ENCODE measurements around the gene UBP1.
"Not testable (repeated sequence)": the region's sequence is repeated elsewhere in the genome, so short reads cannot be mapped to it uniquely, and the experiment has no call there.

The UBP1 gene, protein sequence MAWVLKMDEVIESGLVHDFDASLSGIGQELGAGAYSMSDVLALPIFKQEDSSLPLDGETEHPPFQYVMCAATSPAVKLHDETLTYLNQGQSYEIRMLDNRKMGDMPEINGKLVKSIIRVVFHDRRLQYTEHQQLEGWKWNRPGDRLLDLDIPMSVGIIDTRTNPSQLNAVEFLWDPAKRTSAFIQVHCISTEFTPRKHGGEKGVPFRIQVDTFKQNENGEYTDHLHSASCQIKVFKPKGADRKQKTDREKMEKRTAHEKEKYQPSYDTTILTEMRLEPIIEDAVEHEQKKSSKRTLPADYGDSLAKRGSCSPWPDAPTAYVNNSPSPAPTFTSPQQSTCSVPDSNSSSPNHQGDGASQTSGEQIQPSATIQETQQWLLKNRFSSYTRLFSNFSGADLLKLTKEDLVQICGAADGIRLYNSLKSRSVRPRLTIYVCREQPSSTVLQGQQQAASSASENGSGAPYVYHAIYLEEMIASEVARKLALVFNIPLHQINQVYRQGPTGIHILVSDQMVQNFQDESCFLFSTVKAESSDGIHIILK

DNA sequence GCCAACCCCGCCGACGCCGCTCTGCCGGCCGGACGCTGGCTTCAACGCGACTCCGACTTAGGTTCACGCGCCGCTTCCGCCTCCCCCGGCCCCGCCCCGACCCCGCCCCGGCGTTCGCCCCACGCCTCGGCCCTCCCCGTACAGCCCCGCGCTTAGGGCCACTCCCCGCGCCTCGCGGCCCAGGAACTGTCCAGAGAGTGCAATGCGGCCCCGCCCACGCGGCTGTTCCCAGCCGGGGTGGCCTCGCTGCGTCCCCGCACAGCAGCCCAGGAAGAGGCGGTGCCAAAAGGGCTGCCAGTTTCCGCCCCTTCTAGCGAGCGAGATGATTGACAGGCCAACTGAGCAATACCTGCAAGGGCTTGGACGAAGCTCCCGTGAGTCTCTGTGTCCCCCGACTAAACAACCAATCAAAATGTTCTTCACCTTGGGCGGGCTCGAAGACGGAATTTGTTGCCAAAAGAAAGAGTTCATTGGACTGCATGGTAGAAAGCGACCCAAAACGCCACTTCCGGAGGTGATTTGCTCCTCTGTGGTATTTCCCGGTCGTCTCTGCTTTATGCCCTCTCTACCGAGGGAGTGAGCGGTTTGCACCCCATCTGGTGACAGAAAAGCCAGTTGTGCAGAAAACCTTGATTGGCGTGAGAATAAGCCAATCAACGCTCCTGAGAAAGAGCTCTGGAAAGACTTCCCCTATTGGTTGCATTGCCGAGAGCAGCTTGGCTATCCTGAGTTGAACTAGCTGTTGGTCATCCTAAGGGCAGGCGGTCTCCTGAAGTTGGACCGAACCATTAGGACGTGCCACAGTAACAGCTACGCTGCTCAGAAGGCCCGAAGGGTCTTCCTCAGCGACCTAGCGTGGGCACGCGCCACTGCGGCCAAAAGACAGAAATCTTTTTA, at the start of gene UBP1:
Gene UBP1 (minus strand): TSS at position 78 of the 897 bp plus-strand sequence. CDS start 557 bp downstream, outside the sequence.
- Mint-ChIP-seq H3K9me3 (no peaks in the 10 kb centered on the region), H3K27ac (peak within 1 kb of the TSS; percentile 100), H3K27me3 (ENCODE audit: low read depth) (no peaks in the 10 kb centered on the region), H3K4me1 (ENCODE audit: low read depth) (peaks cover 43% of the 10 kb centered on the region), H3K4me3 (peak within 1 kb of the TSS; percentile 100), H3K36me3 (ENCODE audit: low read depth) (peaks cover 2% of the 10 kb centered on the region)

DNA sequence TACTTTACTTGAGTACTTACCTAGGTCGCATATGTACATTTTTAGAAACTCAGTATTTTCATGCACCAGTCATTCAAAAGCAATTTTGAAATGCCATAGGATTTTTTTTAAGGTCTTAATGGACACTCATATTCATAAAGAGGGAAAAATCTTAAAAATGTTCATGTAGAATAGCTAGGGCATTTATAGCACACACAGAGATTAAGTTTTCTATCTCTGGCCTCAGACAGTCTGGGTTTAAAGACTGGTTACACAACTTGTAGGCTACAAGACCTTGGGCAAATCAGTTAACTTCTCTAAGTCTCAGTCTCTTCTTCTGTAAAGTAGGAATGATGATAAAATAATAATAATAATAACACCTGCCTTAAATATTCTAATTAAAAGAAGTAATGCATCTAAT, 48.5 kb upstream of the UBP1 start:
- no peak overlapping the region for H3K4me3 Mint-ChIP-seq
- H3K36me3 Mint-ChIP-seq (ENCODE audit: low read depth), result no peaks in the 10 kb centered on the region
- H3K9me3 Mint-ChIP-seq, result no peaks in the 10 kb centered on the region
- no peak overlapping the region for H3K27ac Mint-ChIP-seq
- H3K27me3 Mint-ChIP-seq (ENCODE audit: low read depth), result no peaks in the 10 kb centered on the region
- no peaks in the 10 kb centered on the region for H3K4me1 Mint-ChIP-seq (ENCODE audit: low read depth)

DNA sequence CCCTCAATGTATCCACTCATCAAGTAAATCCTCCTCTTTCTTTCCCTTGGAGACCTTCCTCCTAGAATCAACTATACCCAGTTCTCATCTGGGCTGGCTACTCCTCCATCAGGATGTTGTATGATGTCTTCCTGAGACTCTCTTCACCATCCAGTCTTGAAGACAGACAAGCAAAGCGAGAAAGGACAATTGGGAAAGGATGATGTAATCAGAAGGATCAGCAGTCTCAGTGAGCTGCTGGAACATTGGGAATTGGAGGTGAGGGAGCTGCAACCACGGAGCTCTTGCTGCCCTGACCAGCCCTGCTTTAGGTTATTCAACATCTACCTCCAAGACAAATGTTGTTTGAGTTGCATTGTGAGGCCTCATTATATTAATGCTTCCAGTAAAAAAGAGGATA, 48.0 kb upstream of the UBP1 start:
- H3K9me3 Mint-ChIP-seq, result no peaks in the 10 kb centered on the region
- H3K4me1 Mint-ChIP-seq (ENCODE audit: low read depth), result no peaks in the 10 kb centered on the region
- no peak overlapping the region for H3K27ac Mint-ChIP-seq
- H3K36me3 Mint-ChIP-seq (ENCODE audit: low read depth), result no peaks in the 10 kb centered on the region
- H3K27me3 Mint-ChIP-seq (ENCODE audit: low read depth), result no peaks in the 10 kb centered on the region
- no peak overlapping the region for H3K4me3 Mint-ChIP-seq

DNA sequence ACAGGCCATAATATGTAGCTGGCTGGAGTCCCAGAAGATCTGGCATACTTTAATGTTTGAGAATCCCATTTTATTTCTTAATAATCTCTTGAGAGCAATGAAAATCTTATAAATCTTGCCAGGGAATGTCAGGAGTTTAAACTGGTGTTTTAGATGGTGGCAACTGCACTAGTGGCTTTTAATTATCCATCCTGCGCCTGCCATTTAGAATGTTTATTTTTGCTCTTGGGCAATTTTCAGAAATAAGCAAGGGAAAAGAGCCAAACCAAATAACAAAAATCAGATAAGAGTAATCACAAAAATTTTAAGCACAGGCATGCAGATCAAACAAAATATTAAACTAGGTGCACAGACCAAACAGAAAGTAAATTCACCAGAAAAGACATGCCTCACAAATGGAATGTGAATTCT, 41.9 kb upstream of the UBP1 start:
- Mint-ChIP-seq H3K27me3 (ENCODE audit: low read depth) (no peaks in the 10 kb centered on the region), H3K4me3 (no peak overlapping the region), H3K4me1 (ENCODE audit: low read depth) (no peaks in the 10 kb centered on the region), H3K27ac (no peak overlapping the region), H3K36me3 (ENCODE audit: low read depth) (no peaks in the 10 kb centered on the region), H3K9me3 (peaks cover 10% of the 10 kb centered on the region)

DNA sequence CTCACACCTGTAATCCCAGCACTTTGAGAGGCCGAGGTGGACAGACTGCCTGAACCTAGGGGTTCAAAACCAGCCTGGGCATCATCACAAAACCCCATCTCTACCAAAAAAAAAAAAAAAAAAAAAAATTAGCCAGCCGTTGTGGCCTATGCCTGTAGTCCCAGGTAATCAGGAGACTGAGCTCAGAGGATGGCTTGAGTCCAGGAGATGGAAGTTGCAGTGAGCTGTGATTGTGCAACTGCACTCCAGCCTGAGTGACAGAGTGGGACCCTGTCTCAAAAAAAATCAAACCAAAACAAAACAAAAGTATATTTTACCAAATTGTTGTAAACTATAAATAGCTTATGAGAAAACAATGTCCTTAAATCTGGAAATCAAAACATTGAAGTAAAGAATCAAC, 34.7 kb upstream of the UBP1 start:
- Mint-ChIP-seq H3K36me3 (ENCODE audit: low read depth) (no peaks in the 10 kb centered on the region), H3K27me3 (ENCODE audit: low read depth) (no peaks in the 10 kb centered on the region), H3K9me3 (no peaks in the 10 kb centered on the region), H3K27ac (no peak overlapping the region), H3K4me3 (no peak overlapping the region), H3K4me1 (ENCODE audit: low read depth) (no peaks in the 10 kb centered on the region)

DNA sequence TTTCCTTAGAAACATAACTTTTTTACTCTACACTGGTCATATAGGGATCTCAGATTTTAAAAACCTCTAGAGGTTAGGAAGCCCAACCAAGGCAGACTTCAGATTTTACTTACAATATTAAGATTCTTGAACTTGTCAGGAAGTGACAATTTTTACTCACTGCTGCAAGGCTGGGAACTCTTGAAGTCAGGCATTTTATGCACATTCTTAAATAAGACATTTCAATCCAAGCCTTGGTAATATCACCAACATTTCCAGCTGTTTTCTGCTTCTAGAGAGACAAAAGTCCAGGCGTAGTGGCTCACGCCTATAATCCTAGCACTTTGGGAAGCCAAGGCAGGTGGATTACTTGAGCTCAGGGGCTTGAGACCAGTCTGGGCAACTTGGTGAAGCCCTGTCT, 33.6 kb upstream of the UBP1 start:
- Mint-ChIP-seq H3K9me3 (no peaks in the 10 kb centered on the region), H3K36me3 (ENCODE audit: low read depth) (no peaks in the 10 kb centered on the region), H3K27me3 (ENCODE audit: low read depth) (no peaks in the 10 kb centered on the region), H3K4me3 (no peak overlapping the region), H3K27ac (no peak overlapping the region), H3K4me1 (ENCODE audit: low read depth) (no peaks in the 10 kb centered on the region)

DNA sequence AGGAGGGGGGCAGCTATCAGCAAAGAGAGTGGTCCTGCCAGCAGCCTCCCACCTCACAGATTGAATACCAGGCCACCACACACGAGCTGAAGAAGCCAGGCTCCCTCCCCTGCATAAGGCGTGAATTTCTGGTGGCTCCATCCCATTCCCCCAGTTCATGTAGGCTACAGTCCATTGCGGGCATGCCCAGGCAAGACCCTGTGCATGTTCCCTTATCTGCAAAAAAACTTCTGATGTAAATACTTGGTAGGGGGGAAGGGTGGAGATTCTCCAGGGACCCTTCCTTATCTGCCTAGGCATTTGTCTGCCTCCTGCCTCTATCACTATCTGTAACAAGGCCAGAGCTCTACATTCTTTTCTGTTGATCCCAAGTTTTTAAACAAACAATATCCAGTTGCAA, 27.6 kb upstream of the UBP1 start:
- H3K4me3 Mint-ChIP-seq, result no peak overlapping the region
- H3K27me3 Mint-ChIP-seq (ENCODE audit: low read depth), result no peaks in the 10 kb centered on the region

DNA sequence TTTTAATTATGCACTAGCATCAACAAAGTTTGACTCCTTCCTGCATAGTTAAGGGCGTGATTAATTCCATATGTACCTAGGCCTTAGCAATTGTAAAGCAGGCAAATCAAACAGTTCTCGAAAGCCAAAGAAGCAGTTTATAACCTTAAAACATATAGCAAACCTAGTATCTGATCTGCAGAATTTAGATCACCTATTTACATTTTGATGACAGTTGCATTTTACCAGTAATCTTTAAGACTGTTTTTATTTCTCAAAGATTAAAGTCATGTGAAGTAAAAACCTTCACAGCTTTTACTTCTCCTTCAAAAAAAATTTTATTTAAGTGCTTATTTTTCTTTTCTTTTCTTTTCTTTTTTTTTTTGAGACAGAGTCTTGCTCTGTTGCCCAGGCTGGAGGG, 20.9 kb upstream of the UBP1 start:
- Mint-ChIP-seq H3K27ac (no peak overlapping the region), H3K4me3 (no peak overlapping the region), H3K36me3 (ENCODE audit: low read depth) (no peaks in the 10 kb centered on the region), H3K9me3 (peaks cover 13% of the 10 kb centered on the region), H3K27me3 (ENCODE audit: low read depth) (no peaks in the 10 kb centered on the region), H3K4me1 (ENCODE audit: low read depth) (no peaks in the 10 kb centered on the region)

More for the DNA sequence above, 27.6 kb upstream of the UBP1 start:
- Mint-ChIP-seq H3K36me3 (ENCODE audit: low read depth) (peaks cover 9% of the 10 kb centered on the region), H3K4me1 (ENCODE audit: low read depth) (no peaks in the 10 kb centered on the region), H3K27ac (no peak overlapping the region), H3K9me3 (peaks cover 12% of the 10 kb centered on the region)

DNA sequence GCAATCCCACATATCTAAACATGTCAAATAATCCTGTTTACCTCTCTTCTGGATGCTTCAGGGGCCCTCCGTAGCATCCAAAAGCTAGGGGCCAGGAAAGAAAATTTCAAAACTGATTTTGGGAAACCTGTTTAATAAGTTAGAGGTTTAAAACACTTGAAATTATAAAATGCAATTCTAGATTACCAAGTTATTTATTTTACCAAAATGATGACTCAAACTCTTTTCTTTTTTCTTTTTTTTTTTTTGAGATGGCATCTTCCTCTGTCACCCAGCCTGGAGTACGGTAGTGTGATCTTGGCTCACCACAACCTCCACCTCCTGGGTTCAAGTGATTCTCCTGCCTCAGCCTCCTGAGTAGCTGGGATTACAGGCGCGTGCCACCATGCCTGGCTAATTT, 19.4 kb upstream of the UBP1 start:
- H3K4me3 Mint-ChIP-seq; H3K36me3 Mint-ChIP-seq (ENCODE audit: low read depth); H3K4me1 Mint-ChIP-seq (ENCODE audit: low read depth); H3K27ac Mint-ChIP-seq; H3K27me3 Mint-ChIP-seq (ENCODE audit: low read depth): not testable (repeated sequence)
- H3K9me3 Mint-ChIP-seq, result peaks cover 14% of the 10 kb centered on the region

DNA sequence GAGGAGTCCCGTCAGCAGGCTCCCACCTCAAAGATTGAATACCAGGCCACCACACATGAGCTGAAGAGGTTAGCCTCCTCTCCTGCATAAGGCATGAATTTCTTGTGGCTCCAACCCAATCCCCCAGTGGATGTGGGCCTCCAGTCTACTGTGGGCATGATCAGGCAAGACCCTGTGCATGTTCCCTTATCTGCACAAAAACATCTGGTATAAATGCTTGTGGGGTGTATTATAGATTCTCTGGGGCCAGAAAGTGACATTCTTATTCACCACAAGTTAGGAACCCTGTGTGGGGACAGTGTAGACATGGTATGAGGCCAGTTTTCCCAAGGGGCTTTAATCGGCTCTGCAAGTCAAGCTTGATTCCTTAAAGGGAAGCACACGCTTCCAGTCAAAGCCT, 18.2 kb upstream of the UBP1 start:
- H3K4me1 Mint-ChIP-seq (ENCODE audit: low read depth), result peaks cover 2% of the 10 kb centered on the region
- H3K4me3 Mint-ChIP-seq, result no peak overlapping the region
- peaks cover 6% of the 10 kb centered on the region for H3K36me3 Mint-ChIP-seq (ENCODE audit: low read depth)
- no peaks in the 10 kb centered on the region for H3K27me3 Mint-ChIP-seq (ENCODE audit: low read depth)
- peaks cover 21% of the 10 kb centered on the region for H3K9me3 Mint-ChIP-seq
- no peak overlapping the region for H3K27ac Mint-ChIP-seq

DNA sequence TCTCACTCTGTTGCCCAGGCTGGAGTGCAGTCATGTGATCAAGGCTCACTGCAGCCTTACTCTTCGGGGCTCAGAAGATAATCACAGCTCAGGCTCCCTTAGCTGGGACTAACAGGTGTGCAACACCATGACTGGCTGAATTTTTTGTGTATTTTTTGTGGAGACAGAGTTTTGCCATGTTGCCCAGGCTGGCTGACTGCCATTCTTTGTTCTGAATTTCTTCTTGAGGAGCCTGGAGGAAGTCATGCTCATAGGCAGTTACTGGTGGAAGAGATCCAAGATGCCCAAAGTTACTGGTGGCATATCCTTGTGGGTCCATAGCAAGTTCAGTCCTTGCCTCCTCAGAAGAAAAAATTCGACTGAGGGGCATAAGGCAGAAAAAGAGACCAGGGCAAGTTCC, 16.6 kb upstream of the UBP1 start:
- Mint-ChIP-seq H3K36me3 (ENCODE audit: low read depth) (peaks cover 8% of the 10 kb centered on the region), H3K4me3 (no peak overlapping the region), H3K9me3 (peaks cover 21% of the 10 kb centered on the region), H3K4me1 (ENCODE audit: low read depth) (peaks cover 2% of the 10 kb centered on the region), H3K27me3 (ENCODE audit: low read depth) (no peaks in the 10 kb centered on the region), H3K27ac (no peak overlapping the region)

DNA sequence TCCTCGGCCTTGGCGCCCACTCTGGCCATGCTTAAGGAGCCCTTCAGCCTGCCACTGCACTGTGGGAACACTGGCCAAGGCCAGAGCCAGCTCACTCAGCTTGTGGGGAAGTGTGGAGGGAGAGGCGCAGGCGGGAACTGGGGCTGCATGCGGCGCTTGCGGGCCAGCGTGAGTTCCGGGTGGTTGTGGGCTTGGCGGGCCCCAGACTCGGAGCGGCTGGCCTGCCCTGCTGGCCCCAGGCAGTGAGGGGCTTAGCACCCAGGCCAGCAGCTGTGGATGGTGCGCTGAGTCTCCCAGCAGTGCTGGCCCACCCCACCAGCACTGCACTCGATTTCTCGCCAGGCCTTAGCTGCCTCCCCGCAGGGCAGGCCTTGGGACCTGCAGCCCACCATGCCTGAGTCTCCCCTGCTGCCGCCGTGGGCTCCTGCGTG, 13.1 kb upstream of the UBP1 start:
- H3K9me3 Mint-ChIP-seq, result peaks cover 14% of the 10 kb centered on the region

DNA sequence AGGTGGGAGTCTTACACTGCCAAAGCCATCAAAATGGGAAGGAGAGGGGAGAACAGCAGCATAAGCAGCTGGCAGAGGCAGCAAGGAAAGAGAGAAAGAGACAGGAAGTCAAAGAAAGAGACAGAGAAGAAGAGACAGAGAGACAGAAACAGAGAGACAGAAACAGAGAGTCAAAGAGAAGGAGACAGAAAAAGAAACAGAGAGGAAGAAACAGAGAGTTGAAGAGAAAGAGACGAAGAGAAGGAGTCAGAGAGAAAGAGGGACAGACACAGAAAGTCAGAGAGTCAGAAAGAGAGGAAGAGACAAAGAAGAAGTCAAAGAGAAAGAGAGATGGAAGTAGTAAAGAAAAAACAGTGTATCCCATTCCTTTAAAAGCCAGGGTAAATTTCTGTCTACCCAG, 11.8 kb upstream of the UBP1 start:
- H3K36me3 Mint-ChIP-seq (ENCODE audit: low read depth); H3K9me3 Mint-ChIP-seq; H3K27ac Mint-ChIP-seq; H3K27me3 Mint-ChIP-seq (ENCODE audit: low read depth); H3K4me3 Mint-ChIP-seq: not testable (repeated sequence)
- peaks cover 11% of the 10 kb centered on the region for H3K4me1 Mint-ChIP-seq (ENCODE audit: low read depth)

More for the DNA sequence above, 13.1 kb upstream of the UBP1 start:
- H3K4me3 Mint-ChIP-seq, result no peak overlapping the region
- no peaks in the 10 kb centered on the region for H3K27me3 Mint-ChIP-seq (ENCODE audit: low read depth)
- H3K4me1 Mint-ChIP-seq (ENCODE audit: low read depth), result peaks cover 2% of the 10 kb centered on the region
- H3K36me3 Mint-ChIP-seq (ENCODE audit: low read depth), result peaks cover 8% of the 10 kb centered on the region
- H3K27ac Mint-ChIP-seq, result no peak overlapping the region

DNA sequence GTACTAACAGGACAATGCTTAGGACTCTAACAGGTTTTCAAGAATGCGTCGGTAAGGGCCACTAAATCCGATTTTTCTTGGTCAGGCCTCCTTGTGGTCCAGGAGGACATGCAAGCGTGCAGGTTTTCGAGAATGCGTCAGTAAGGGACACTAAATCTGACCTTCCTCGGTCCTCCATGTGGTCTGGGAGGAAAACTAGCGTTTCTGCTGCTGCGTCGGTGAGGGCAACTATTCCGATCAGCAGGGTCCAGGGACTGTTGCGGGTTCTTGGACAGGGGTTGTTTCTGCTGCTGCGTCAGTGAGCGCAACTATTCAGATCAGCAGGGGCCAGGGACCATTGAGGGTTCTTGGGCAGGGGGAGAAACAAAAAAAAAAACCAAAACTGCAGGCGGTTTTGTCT, 7.8 kb upstream of the UBP1 start:
- Mint-ChIP-seq H3K36me3 (ENCODE audit: low read depth) (peaks cover 3% of the 10 kb centered on the region), H3K4me1 (ENCODE audit: low read depth) (peaks cover 16% of the 10 kb centered on the region), H3K9me3 (no peaks in the 10 kb centered on the region), H3K27ac (no peak overlapping the region), H3K27me3 (ENCODE audit: low read depth) (no peaks in the 10 kb centered on the region), H3K4me3 (no peak overlapping the region)

DNA sequence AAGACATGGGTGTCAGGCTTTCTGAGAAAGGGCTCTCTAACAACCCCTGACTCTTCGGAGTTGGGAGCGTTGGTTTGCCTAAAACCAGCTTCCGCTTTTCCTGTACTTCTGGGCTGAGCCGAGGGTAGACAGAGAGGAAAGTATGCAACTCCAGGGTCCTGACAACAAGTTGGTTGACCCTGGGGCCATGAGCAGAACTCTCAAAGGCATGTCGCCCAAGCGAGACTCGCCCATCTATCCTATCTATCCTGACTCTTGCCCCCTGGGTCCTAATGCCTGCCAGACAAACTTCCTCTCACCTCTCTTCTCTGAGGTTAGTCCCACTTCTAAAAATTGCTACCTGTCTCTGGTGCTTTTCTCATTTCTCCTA, 7.0 kb upstream of the UBP1 start:
- not testable (repeated sequence) for H3K27me3 Mint-ChIP-seq (ENCODE audit: low read depth); H3K36me3 Mint-ChIP-seq (ENCODE audit: low read depth); H3K9me3 Mint-ChIP-seq; H3K27ac Mint-ChIP-seq
- Mint-ChIP-seq H3K4me1 (ENCODE audit: low read depth) (peaks cover 16% of the 10 kb centered on the region), H3K4me3 (peak overlapping the region; percentile 76)
